ENCODE results near the gene LMO7. TPM values are rescaled to one million over a fixed set of nuclear protein-coding genes. Genes with fewer than 3 reads are reported as not detected.

Gene LMO7
- total and polyA plus RNA-seq, 10 donors: 2.2 to 15.5 (median 8.2) TPM

DNA sequence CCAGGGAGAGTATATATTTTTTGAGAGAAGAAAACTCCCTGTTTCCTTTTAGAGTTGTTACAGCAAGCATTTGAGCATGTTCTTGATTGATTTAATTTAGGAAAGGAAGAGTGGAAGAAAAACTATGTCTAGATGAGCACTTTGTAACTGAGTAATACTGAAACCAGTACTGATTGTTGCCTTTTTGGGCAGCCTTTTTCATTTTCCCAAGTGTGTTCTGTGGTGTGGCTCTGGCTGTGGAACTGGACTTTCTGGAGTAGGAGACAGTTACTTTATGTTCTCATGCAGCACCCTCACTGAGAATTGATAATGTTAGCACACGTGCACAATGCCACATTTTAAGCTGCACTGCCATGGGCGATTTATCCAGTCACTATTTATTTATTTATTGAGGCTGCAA lies 211.5 kb downstream of the LMO7 start:
- Histone ChIP-seq H3K4me1 (no peaks in the 10 kb centered on the region), H3K27me3 (replicated peaks in 1 of 7) (no peaks in the 10 kb centered on the region), H3K36me3 (peaks cover 0 to 25% (median 2%) of the 10 kb centered on the region in 6 donors), H3K9me3 (no peaks in the 10 kb centered on the region), H3K27ac (no peak overlapping the region), H3K4me3 (no peak overlapping the region)
- intact Hi-C loops (cut with DNase I; ENCODE audit: low total_unique reads): no loop called here
- DNase-seq: no peak
- TF ChIP-seq POLR2AphosphoS5 (IDR thresholded peaks at IDR 0.05) (no peak), POLR2A (IDR thresholded peaks at IDR 0.05) (no peak)
- TF ChIP-seq, protein P1, sequence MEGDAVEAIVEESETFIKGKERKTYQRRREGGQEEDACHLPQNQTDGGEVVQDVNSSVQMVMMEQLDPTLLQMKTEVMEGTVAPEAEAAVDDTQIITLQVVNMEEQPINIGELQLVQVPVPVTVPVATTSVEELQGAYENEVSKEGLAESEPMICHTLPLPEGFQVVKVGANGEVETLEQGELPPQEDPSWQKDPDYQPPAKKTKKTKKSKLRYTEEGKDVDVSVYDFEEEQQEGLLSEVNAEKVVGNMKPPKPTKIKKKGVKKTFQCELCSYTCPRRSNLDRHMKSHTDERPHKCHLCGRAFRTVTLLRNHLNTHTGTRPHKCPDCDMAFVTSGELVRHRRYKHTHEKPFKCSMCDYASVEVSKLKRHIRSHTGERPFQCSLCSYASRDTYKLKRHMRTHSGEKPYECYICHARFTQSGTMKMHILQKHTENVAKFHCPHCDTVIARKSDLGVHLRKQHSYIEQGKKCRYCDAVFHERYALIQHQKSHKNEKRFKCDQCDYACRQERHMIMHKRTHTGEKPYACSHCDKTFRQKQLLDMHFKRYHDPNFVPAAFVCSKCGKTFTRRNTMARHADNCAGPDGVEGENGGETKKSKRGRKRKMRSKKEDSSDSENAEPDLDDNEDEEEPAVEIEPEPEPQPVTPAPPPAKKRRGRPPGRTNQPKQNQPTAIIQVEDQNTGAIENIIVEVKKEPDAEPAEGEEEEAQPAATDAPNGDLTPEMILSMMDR (IDR thresholded peaks at IDR 0.05 in 8 of 11, conservative IDR thresholded peaks at IDR 0.05 in 3 of 11): no peak
- WGBS, 5 donors: 94 to 99% (median 94%) methylated on average over 2 of the region's 2 CpGs

DNA sequence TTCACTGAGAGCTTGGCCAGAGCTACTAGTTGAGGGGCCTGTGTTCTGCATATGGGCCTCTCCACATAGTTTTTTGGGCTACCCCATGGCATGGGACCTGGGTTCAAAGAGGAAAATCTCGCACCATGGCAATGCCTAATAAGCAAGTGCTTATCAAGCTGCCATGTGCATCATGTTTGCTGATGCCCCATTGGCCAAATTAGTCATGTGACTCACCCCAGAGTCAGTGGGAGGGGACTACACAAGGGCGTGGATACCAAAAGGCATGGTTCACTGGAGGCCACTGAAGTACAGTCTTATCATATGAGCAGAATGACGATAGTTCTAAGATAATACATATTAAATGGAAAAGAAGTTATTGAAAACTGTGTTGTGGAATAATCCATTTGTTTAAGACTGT lies 214.8 kb downstream of the LMO7 start:
- Histone ChIP-seq H3K27ac (no peak overlapping the region), H3K9me3 (no peaks in the 10 kb centered on the region), H3K27me3 (replicated peaks in 1 of 7) (no peaks in the 10 kb centered on the region), H3K36me3 (peaks cover 0 to 28% (median 5%) of the 10 kb centered on the region in 6 donors), H3K4me1 (no peaks in the 10 kb centered on the region), H3K4me3 (no peak overlapping the region)
- WGBS, 5 donors: 91 to 98% (median 96%) methylated on average over 3 of the region's 3 CpGs
- TF ChIP-seq POLR2AphosphoS5 (IDR thresholded peaks at IDR 0.05) (no peak), POLR2A (IDR thresholded peaks at IDR 0.05) (no peak)
- TF ChIP-seq, protein P1 (IDR thresholded peaks at IDR 0.05 in 8 of 11, conservative IDR thresholded peaks at IDR 0.05 in 3 of 11): no peak
- no peak for DNase-seq
- intact Hi-C loops (cut with DNase I; ENCODE audit: low total_unique reads): loop anchor here (5.0 kb wide), 1 partner anchor 796 kb away; no protein-coding TSS in a partner anchor

DNA sequence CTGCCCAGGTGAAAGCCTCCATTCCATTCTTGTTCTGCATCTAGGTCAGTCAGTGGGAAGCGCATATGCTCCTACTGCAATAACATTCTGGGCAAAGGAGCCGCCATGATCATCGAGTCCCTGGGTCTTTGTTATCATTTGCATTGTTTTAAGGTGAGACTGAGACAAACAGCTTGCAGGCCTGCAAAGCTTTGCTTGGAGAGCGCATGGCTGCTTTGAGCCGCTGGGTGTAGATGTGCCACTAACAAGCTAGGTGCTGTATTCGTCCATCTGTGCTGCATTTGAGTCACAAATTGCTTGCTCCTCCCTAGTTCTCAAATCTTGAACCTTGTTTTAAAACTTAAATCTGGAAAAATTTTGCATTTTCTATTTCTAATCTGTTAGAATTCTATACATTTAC lies 219.1 kb downstream of the LMO7 start:
- intact Hi-C loops (cut with DNase I; ENCODE audit: low total_unique reads): no loop called here
- no peak for TF ChIP-seq POLR2A (IDR thresholded peaks at IDR 0.05)
- no peak for TF ChIP-seq POLR2AphosphoS5 (IDR thresholded peaks at IDR 0.05)
- TF ChIP-seq, protein P1 (IDR thresholded peaks at IDR 0.05 in 8 of 11, conservative IDR thresholded peaks at IDR 0.05 in 3 of 11): no peak
- no peaks in the 10 kb centered on the region for H3K27me3 ChIP-seq (replicated peaks in 1 of 7)
- 92 to 96% (median 95%) methylated on average over 6 of the region's 6 CpGs for WGBS, 5 donors
- H3K36me3 ChIP-seq: peaks cover 0 to 23% (median 4%) of the 10 kb centered on the region in 6 donors
- H3K9me3 ChIP-seq: no peaks in the 10 kb centered on the region
- H3K4me1 ChIP-seq: no peaks in the 10 kb centered on the region
- H3K27ac ChIP-seq: no peak overlapping the region
- no peak for DNase-seq
- no peak overlapping the region for H3K4me3 ChIP-seq

DNA sequence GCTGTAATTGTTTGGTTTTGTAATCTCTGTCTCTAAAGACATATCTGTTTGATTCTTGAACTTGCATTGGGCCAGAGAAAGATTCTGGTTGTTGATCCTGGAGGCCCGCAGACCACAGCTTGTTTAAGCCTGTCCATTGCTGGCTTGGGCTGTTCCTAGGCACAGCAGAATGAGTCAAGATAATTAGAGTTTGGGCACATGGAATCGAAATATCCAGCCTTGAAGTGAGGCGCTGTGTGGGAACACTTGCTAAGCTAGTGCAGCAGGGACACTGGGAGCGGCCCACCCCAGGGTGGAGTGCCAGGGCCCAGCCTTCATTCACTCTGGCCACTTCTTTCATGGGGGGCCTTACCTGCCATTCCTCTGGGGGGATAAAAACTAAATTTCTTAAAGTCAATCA lies 219.7 kb downstream of the LMO7 start:
- intact Hi-C loops (cut with DNase I; ENCODE audit: low total_unique reads): no loop called here
- no peaks in the 10 kb centered on the region for H3K27me3 ChIP-seq (replicated peaks in 1 of 7)
- no peaks in the 10 kb centered on the region for H3K4me1 ChIP-seq
- H3K4me3 ChIP-seq: no peak overlapping the region
- H3K27ac ChIP-seq: no peak overlapping the region
- peaks cover 0 to 18% (median 4%) of the 10 kb centered on the region in 6 donors for H3K36me3 ChIP-seq
- no peak for DNase-seq
- WGBS, 5 donors: 90 to 99% (median 95%) methylated on average over 4 of the region's 4 CpGs
- no peaks in the 10 kb centered on the region for H3K9me3 ChIP-seq
- TF ChIP-seq, protein P1 (IDR thresholded peaks at IDR 0.05 in 8 of 11, conservative IDR thresholded peaks at IDR 0.05 in 3 of 11): no peak
- TF ChIP-seq POLR2AphosphoS5 (IDR thresholded peaks at IDR 0.05): no peak

Measured in spleen (tissue), 11 donors.